LNCaP clone FGC (cell line): ENCODE data around the gene ARID4A.
A peak's percentile ranks its signal among the peaks of the same experiment; 100 is the strongest.

ENCODE experiments used
- DNase-seq: peaks from one replicate; pipeline ENCODE4 v3.0.0-alpha.2; 2011; ENCODE audit warnings: low read depth
- H3K4me3 ChIP-seq: 2 replicates; pipeline ENCODE4 v1.5.1; 2011; ENCODE audit warnings: mild to moderate bottlenecking, low read depth, low read length, control low read depth
- TF ChIP-seq, protein P1 (sequence below): IDR thresholded peaks from 2 replicates; pipeline ENCODE4 v1.5.1; 2012; ENCODE audit warnings: mild to moderate bottlenecking; ENCODE audit not compliant: control insufficient read depth, insufficient read depth; ENCODE audit errors: extremely low read depth

ARID4A gene

DNA sequence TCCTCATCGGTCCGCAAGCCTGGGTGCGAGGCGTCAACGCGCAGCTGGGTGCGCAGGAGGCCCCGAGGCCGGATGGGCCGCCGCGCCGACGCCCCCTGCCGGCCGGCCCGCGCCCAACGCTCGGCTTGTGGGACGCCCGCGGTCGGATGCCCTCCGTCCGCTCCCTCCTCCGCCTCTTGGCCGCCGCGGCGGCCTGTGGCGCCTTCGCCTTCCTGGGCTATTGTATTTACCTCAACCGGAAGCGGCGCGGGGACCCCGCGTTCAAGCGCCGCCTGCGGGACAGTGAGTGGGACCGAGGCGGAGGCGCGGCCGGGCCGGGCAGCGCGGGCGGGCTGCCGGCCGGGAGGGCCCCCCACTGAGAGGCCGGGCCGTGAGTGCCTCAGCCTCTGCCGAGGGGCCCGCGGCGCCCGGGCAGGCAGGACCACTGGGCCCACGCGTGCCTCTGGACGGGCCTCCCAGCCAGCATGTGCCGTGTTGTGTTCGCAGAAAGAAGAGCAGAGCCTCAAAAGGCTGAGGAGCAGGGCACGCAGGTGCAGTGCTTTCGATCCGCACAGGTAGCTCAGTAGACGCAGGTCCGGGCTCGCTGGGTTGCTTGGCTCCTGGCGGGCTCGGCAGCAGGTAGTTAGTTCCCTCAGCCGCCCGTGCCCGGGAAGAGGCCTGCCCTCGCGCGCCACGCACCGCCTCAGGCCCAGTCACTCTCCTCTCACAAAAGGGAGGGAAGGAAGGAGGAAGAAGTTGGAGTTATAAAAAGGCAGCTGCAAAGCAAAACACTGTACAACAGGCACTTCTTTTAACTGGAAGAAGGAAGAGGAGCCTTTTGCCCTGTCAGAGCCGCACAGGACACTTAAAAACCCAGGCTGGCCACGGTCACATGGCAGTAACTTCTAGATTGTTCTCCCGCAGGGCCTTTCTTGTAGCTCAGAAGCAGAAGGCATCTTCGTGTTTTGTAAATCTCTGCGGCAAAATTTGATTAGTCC lies 97.7 kb downstream of the ARID4A start, which contains the start of gene TOMM20L:
TSS of gene TOMM20L (plus strand) at position 119 of the 977 bp plus-strand sequence. CDS start at position 147, 28 bp downstream.
- no peak within 1 kb of the TSS for H3K4me3 ChIP-seq
- no peak for DNase-seq
- TF ChIP-seq, protein P1, sequence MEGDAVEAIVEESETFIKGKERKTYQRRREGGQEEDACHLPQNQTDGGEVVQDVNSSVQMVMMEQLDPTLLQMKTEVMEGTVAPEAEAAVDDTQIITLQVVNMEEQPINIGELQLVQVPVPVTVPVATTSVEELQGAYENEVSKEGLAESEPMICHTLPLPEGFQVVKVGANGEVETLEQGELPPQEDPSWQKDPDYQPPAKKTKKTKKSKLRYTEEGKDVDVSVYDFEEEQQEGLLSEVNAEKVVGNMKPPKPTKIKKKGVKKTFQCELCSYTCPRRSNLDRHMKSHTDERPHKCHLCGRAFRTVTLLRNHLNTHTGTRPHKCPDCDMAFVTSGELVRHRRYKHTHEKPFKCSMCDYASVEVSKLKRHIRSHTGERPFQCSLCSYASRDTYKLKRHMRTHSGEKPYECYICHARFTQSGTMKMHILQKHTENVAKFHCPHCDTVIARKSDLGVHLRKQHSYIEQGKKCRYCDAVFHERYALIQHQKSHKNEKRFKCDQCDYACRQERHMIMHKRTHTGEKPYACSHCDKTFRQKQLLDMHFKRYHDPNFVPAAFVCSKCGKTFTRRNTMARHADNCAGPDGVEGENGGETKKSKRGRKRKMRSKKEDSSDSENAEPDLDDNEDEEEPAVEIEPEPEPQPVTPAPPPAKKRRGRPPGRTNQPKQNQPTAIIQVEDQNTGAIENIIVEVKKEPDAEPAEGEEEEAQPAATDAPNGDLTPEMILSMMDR, result peak; percentile 57

DNA sequence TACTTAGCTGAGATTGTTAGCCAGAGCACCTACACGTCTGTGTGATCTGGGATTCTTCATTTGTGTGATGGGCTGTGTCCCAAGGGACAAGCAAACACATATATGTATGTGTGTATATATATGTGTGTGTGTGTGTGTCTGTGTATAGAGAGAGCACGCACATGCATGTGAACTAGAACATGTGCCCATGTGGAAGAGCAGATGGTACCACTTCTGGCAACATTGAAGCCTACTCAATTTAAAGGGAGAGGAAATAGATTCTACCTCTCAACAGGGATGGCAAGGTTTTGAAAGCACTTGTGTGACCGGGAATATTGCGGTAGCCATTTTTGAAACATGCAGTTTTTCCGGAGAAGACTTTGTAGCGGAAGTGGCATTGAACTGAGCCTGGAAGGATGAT lies 98.8 kb downstream of the ARID4A start:
- TF ChIP-seq, protein P1, result no peak
- DNase-seq, result no peak

DNA sequence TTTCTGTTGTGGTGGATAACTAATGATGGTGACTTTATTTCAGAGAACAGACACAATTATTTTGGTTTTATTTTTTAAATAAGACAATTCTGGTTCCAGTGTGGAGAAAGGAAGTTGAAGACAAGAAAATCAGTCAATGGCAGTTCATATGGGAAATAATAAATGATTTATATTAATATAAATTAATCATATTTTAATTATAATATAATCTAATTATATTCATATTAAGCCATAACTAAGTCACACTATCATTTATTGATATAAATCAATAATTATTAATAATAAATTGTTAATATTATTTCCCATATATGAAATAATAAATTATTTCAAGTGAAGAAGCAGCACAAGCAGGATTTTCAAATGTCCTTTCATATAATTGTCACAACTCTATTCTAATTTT lies 100.1 kb downstream of the ARID4A start:
- TF ChIP-seq, protein P1, result no peak
- no peak overlapping the region for H3K4me3 ChIP-seq
- DNase-seq, result no peak

More for the DNA sequence above, 98.8 kb downstream of the ARID4A start:
- H3K4me3 ChIP-seq, result no peak overlapping the region

DNA sequence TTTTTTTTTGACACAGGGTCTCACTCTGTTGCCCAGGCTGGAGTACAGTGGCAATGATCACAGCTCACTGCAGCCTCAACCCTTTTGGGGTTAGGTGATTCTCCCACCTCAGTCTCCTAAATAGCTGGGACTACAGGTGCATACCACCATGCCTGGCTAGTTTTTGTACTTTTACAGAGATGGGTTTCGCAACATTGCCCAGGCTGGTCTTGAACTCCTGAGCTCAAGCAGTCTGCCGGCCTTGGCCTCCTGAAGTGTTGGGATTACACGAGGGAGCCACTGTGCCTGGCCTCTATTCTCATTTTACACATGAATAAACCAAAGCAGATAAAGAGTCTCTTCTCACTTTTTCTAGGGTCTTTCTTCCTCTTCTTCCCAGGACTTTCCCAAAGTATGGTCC lies 100.5 kb downstream of the ARID4A start:
- DNase-seq, result no peak
- TF ChIP-seq, protein P1, result no peak

DNA sequence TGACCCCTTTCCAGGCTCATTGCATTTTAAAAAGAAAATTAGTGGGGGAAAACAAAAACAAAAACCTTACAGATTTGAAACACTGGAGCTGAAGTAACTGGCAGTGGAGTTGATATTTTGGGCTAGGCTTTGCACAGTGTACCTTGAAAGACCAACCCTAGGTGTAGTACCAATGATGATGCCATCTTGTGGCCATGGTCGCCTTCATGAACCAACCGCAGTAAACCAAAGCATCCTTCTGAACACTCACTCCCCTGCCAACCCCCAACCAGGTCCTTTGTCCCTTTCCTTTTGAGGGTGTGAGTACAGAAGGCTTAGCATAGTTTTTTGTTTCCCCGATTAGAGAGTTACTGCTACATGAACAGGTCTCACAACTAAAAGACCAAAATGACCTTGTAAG lies 103.2 kb downstream of the ARID4A start:
- H3K4me3 ChIP-seq, result no peak overlapping the region
- TF ChIP-seq, protein P1, result peak; percentile 42; the same call in 1 of the 2 replicates
- DNase-seq, result no peak

More for the DNA sequence above, 100.5 kb downstream of the ARID4A start:
- H3K4me3 ChIP-seq, result no peak overlapping the region

DNA sequence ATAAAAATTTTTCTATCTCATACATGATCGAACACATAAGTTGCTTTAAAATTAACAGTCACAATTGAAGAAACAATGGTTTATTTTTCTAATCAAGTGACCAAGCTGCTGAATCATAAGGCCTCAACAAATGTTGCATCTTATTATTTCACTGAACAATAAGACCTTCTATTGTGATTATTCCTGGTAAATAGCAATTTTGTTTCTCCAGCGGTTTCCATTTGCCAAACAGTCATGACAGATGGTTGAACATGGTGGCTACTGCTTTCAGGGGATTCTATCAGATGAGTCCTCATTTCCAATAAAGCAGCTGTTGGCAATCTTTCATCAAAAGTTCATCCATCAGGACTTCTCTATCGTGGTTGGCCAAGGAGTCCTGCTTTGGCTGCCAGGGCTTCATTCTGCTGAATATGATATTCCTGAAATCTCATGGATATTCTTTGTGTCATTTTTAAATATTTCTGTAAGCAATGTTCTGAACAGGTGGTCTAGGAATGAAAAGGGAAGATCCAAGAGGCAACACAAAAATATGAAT lies 110.4 kb downstream of the ARID4A start:
- no peak for DNase-seq
- H3K4me3 ChIP-seq, result no peak overlapping the region
- TF ChIP-seq, protein P1, result no peak
